ENCODE results near the gene RPUSD2. TPM values are rescaled to one million over a fixed set of nuclear protein-coding genes. Genes with fewer than 3 reads are reported as not detected.

RPUSD2 gene
- total and polyA plus RNA-seq, 2 donors (not counting 3 experiments of a cell fraction or from before 2014, with no cell fraction given), result 7.0 to 11.4 TPM

DNA sequence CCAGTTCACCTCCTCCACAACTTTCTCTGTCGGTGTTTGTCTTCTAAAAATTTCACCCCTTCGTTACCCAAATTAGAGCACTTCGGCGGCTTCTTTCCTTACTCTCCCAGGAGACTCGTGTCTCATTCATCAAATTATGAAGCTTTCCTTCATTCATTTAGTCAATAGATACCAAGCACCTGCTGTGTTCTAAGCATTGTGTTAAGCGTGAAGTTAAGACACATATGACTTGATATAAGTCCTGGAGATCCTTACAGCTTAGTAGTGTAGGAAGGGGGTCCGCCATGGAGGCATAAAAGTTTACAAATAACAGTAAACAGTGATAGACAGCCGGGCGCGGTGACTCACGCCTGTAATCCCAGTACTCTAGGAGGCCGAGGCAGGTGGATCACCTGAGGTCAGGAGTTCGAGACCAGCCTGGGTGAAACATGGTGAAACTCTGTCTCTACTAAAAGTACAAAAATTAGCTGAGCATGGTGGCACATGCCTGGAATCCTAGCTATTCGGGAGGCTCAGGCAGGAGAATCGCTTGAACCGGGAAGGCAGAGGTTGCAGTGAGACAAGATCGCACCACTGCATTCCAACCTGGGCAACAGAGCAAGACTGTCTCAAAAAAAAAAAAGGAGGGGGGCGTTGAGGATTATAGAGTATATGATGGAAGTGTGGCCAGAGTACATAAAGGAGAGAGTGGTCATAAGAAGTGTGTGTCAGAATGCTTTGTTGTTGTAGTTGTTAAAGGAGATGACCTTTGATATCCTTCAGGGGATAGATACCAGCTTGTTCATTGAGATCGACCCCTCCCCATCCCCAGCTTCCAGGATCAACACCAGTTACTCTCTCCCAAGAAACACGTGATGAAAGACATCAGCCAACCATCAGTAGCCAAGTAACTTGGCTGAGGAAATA is 3.5 kb upstream of the RPUSD2 start:
- no peak overlapping the region for H3K27ac ChIP-seq (ENCODE audit: insufficient read depth, low read depth, low read length)
- no peak overlapping the region for H3K9ac ChIP-seq (replicated peaks; ENCODE audit: extremely low read depth, insufficient read depth, low read length)

GRCh38 chr15:40567111-40567510 is 2.0 kb upstream of the RPUSD2 start:
- Histone ChIP-seq H3K36me3 (ENCODE audit: control insufficient read depth in 2 of 2, extremely low read depth in 1 of 2, insufficient read depth in 2 of 2, low read length in 2 of 2) (peaks cover 0 to 4% of the 10 kb centered on the region in 2 experiments), H3K9me3 (replicated peaks; ENCODE audit: control insufficient read depth, insufficient read depth, low read length) (no peaks in the 10 kb centered on the region), H2AFZ (ENCODE audit: low read depth, low read length) (no peak overlapping the region), H3K4me2 (ENCODE audit: insufficient read depth, low read length) (no peak overlapping the region), H3K79me2 (ENCODE audit: control insufficient read depth, insufficient read depth, low read length) (peaks cover 22% of the 10 kb centered on the region), H3K27ac (ENCODE audit: insufficient read depth, low read depth, low read length) (no peak overlapping the region), H4K20me1 (replicated peaks; ENCODE audit: control insufficient read depth, extremely low read depth, insufficient read depth, low read length) (no peaks in the 10 kb centered on the region), H3K9ac (replicated peaks; ENCODE audit: extremely low read depth, insufficient read depth, low read length) (no peak overlapping the region), H3K27me3 (ENCODE audit: control insufficient read depth in 2 of 2, insufficient read depth in 2 of 2, low read length in 2 of 2) (no peaks in the 10 kb centered on the region), H3K4me3 (replicated peaks in 1 of 3; ENCODE audit: insufficient read depth in 1 of 3, low read depth in 1 of 3, low read length in 3 of 3) (no peak overlapping the region), H3K9me1 (replicated peaks; ENCODE audit: control insufficient read depth, extremely low read depth, insufficient read depth, low read length) (no peaks in the 10 kb centered on the region), H3K4me1 (ENCODE audit: control insufficient read depth, extremely low read depth, insufficient read depth, low read length) (peaks cover 22% of the 10 kb centered on the region)
- DNase-seq (ENCODE audit: low read depth, low spot score), result peak; percentile 13
- POLR2A ChIA-PET, result no interaction called here
- no peak for FAIRE-seq
- CTCF ChIA-PET, result interaction anchor here (1.2 to 2.2 kb wide), 2 partner anchors 23 to 32 kb away, joined by 3 to 13 read pairs; no protein-coding TSS in a partner anchor
- BruUV-seq (replicated peaks), result no TSS peak
- intact Hi-C loops (cut with micrococcal nuclease), result loop anchor here (10.0 kb wide), 1 partner anchor 328 kb away; the partner anchor contains the start of gene VPS18
- dilution Hi-C loops (cut with MboI; ENCODE audit: extremely low pct_ligation_motif_present, low sequenced_read_pairs), result no loop called here
- TF ChIP-seq MYC (IDR thresholded peaks at IDR 0.05; ENCODE audit: low read depth, low read length) (no peak), CTCF (IDR thresholded peaks at IDR 0.05; ENCODE audit: extremely low read depth in 1 of 2, insufficient read depth in 1 of 2, low read depth in 1 of 2, low read length in 2 of 2) (peak; percentile 16 to 23), JUN (IDR thresholded peaks at IDR 0.05; ENCODE audit: borderline replicate concordance, insufficient read depth, insufficient read length, low read depth) (no peak)

More for the DNA sequence above, 3.5 kb upstream of the RPUSD2 start:
- FAIRE-seq (no peak), DNase-seq (ENCODE audit: low read depth, low spot score) (no peak)
- no peaks in the 10 kb centered on the region for H3K36me3 ChIP-seq (ENCODE audit: control insufficient read depth in 2 of 2, extremely low read depth in 1 of 2, insufficient read depth in 2 of 2, low read length in 2 of 2)
- ChIA-PET POLR2A (interaction anchor here (1.0 kb wide), 2 partner anchors 24 to 28 kb away, joined by 3 to 5 read pairs; partner anchors contain the start of gene KNL1), CTCF (interaction anchor here (0.5 to 2.2 kb wide), 7 partner anchors 7 to 293 kb away, joined by 3 to 24 read pairs (median 4); no protein-coding TSS in a partner anchor)
- H3K4me1 ChIP-seq (ENCODE audit: control insufficient read depth, extremely low read depth, insufficient read depth, low read length), result peaks cover 21% of the 10 kb centered on the region
- H2AFZ ChIP-seq (ENCODE audit: low read depth, low read length), result peak overlapping the region; percentile 80
- TF ChIP-seq JUN (IDR thresholded peaks at IDR 0.05; ENCODE audit: borderline replicate concordance, insufficient read depth, insufficient read length, low read depth) (no peak), POLR2A (IDR thresholded peaks at IDR 0.05; ENCODE audit: low read depth, low read length) (no peak)
- intact Hi-C loops (cut with micrococcal nuclease), result loop anchor here (10.0 kb wide), 1 partner anchor 329 kb away; the partner anchor contains the start of gene VPS18
- BruUV-seq (replicated peaks), result no TSS peak
- peaks cover 17% of the 10 kb centered on the region for H3K79me2 ChIP-seq (ENCODE audit: control insufficient read depth, insufficient read depth, low read length)
- no peaks in the 10 kb centered on the region for H3K27me3 ChIP-seq (ENCODE audit: control insufficient read depth in 2 of 2, insufficient read depth in 2 of 2, low read length in 2 of 2)
- dilution Hi-C loops (cut with MboI; ENCODE audit: extremely low pct_ligation_motif_present, low sequenced_read_pairs), result no loop called here
- H3K9me1 ChIP-seq (replicated peaks; ENCODE audit: control insufficient read depth, extremely low read depth, insufficient read depth, low read length), result no peaks in the 10 kb centered on the region
- peak overlapping the region; percentile 74 for H3K4me2 ChIP-seq (ENCODE audit: insufficient read depth, low read length)
- peak overlapping the region in 1 of 3 experiments; percentile 47 for H3K4me3 ChIP-seq (replicated peaks in 1 of 3; ENCODE audit: insufficient read depth in 1 of 3, low read depth in 1 of 3, low read length in 3 of 3)
- no peaks in the 10 kb centered on the region for H3K9me3 ChIP-seq (replicated peaks; ENCODE audit: control insufficient read depth, insufficient read depth, low read length)
- no peaks in the 10 kb centered on the region for H4K20me1 ChIP-seq (replicated peaks; ENCODE audit: control insufficient read depth, extremely low read depth, insufficient read depth, low read length)
